ENCODE results near the gene GUK1.

DNA sequence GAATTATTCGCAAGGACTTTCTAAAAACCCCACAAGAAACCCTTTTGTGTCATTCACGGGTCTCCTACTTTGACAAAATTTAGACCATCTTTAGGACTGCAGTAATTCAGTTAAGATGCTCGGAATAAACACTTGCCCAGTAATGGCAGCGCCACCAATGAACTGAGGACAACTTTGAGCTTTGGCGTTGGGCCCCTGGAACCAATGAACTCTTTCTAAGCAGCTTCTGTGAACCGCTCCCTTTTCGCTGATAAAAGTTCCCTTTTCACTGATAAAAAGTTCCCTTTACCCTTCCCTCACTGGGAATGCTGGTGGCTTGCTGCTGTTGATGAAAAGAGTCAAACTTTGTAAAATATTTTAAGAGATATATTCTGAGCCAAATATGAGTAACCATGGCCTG is 29.5 kb upstream of the GUK1 start:
- no peak for TF ChIP-seq CTCF (IDR thresholded peaks at IDR 0.05)
- no peak for TF ChIP-seq EZH2 (IDR thresholded peaks at IDR 0.05)
